Measurements from ENCODE around the gene TMIE. TPM values are rescaled to one million over a fixed set of nuclear protein-coding genes. Genes with fewer than 3 reads are reported as not detected.

Gene TMIE
- total RNA-seq, 1 experiment from 2014 or later = not detected

GRCh38 chr3:46690798-46691197 is 10.4 kb upstream of the TMIE start:
- Histone ChIP-seq H3K4me1 (peaks cover 9% of the 10 kb centered on the region; the same call in 1 of the 2 replicates), H3K4me3 (ENCODE audit: low read depth, low read length) (no peak overlapping the region), H3K27me3 (replicated peaks; ENCODE audit: control insufficient read depth, insufficient read depth, low read length) (no peaks in the 10 kb centered on the region), H3K9me3 (no peaks in the 10 kb centered on the region), H3K36me3 (ENCODE audit: control insufficient read depth, insufficient read depth, low read length) (no peaks in the 10 kb centered on the region)
- BruUV-seq (replicated peaks) = no TSS peak
- Mint-ChIP-seq H3K36me3 (ENCODE audit: insufficient read depth, unreplicated experiment) (peaks cover 9% of the 10 kb centered on the region), H3K27ac (ENCODE audit: unreplicated experiment) (no peak overlapping the region), H3K27me3 (ENCODE audit: insufficient read depth, unreplicated experiment) (no peaks in the 10 kb centered on the region), H3K9me3 (ENCODE audit: unreplicated experiment) (no peaks in the 10 kb centered on the region), H3K4me1 (ENCODE audit: low read depth, unreplicated experiment) (peaks cover 16% of the 10 kb centered on the region), H3K4me3 (ENCODE audit: unreplicated experiment) (no peak overlapping the region)
- DNase-seq = no peak
- ChIA-PET CTCF (no interaction called here), POLR2A (no interaction called here)
- no peak for TF ChIP-seq CTCF (IDR thresholded peaks at IDR 0.05; ENCODE audit: insufficient read depth in 1 of 2, low read depth in 1 of 2, low read length in 1 of 2, severe bottlenecking in 1 of 2, unreplicated experiment in 1 of 2)
- intact Hi-C loops (cut with micrococcal nuclease; ENCODE audit: unreplicated experiment) = loop anchor here (10.0 kb wide), 1 partner anchor 106 kb away; no protein-coding TSS in a partner anchor

DNA sequence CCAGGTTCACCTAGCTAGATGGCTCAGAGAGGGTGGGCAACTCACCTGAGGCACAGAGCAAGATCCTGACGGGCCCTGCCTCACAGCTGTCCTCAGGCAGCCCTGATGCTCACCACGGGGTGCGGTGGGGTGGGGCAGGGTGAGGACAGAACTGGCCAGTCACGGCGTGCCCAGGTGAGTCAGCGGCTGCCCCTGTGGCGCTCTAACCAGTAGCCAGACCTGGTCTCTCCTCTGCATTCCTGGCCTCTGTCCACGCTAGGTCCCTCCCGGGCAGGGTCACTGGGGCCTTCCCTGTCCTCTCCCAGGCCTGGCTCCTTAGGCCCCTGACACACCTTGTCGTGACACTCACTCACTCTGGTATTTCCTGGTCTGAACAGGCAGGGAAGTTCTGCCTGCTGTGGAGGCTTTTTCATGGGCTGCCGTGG is 8.6 kb upstream of the TMIE start:
- H3K9me3 Mint-ChIP-seq (ENCODE audit: unreplicated experiment) = no peaks in the 10 kb centered on the region
- Histone ChIP-seq H3K27me3 (replicated peaks; ENCODE audit: control insufficient read depth, insufficient read depth, low read length) (no peaks in the 10 kb centered on the region), H3K9me3 (no peaks in the 10 kb centered on the region), H3K4me1 (peaks cover 9% of the 10 kb centered on the region; the same call in 1 of the 2 replicates), H3K4me3 (ENCODE audit: low read depth, low read length) (peak overlapping the region; percentile 44), H3K36me3 (ENCODE audit: control insufficient read depth, insufficient read depth, low read length) (no peaks in the 10 kb centered on the region)
- peaks cover 9% of the 10 kb centered on the region for H3K36me3 Mint-ChIP-seq (ENCODE audit: insufficient read depth, unreplicated experiment)
- DNase-seq = peak; percentile 72 to 85
- ChIA-PET POLR2A (interaction anchor here (0.6 kb wide), 1 partner anchor 155 kb away, joined by 3 read pairs; no protein-coding TSS in a partner anchor), CTCF (interaction anchor here (0.6 to 1.3 kb wide), 4 partner anchors 168 to 1133 kb away, joined by 3 to 7 read pairs (median 4); no protein-coding TSS in a partner anchor)
- H3K27me3 Mint-ChIP-seq (ENCODE audit: insufficient read depth, unreplicated experiment) = no peaks in the 10 kb centered on the region
- no TSS peak for BruUV-seq (replicated peaks)
- H3K4me3 Mint-ChIP-seq (ENCODE audit: unreplicated experiment) = peak overlapping the region; percentile 98
- H3K4me1 Mint-ChIP-seq (ENCODE audit: low read depth, unreplicated experiment) = peaks cover 16% of the 10 kb centered on the region
- H3K27ac Mint-ChIP-seq (ENCODE audit: unreplicated experiment) = peak overlapping the region; percentile 94
- intact Hi-C loops (cut with micrococcal nuclease; ENCODE audit: unreplicated experiment) = loop anchor here (10.0 kb wide), 1 partner anchor 108 kb away; no protein-coding TSS in a partner anchor
- TF ChIP-seq CTCF (IDR thresholded peaks at IDR 0.05; ENCODE audit: insufficient read depth in 1 of 2, low read depth in 1 of 2, low read length in 1 of 2, severe bottlenecking in 1 of 2, unreplicated experiment in 1 of 2) = no peak

DNA sequence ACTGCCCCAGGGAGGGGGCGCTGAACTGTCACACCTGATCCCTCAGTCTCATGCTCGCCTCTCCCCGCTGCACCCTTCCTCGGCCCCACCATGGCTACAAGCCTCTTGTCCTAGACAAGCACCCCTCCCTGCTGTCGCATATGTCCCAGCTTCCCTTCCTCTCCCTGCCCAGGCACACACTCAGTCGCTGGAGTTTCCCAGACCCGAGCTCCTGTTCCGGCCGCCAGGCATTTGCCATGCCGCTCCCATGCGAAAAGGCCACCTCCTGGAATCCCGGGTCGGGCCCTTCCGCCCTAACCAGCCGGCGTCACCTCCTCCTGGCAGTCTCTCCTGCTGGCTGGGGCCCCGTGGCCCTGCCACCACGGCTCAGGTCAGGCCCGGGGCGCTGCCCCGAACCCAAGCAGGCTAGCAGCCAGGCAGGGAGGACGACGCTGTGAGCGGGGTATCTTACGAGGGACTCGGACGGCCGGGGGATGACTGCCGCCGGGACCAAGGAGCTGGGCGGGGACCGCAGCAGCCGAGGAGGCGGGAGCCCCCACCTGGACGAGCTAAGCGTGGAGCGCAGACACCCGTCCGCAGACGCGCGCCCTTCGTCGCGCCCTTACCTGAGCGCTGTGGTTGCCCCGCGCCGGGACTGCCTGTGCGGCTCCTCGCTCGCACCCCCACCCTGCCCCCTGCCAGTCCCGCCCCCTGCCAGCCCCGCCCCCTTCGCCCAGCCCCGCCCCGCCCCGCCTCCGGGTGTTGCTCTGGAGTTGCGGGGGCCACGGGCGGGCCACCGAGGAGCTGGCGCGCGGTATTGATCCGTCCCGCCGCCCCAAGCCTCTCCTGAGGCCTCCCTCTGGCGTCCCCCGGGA is 7.9 kb upstream of the TMIE start, which contains the start of gene ALS2CL:
Gene ALS2CL, minus strand, starts transcription at position 642 of the 854 bp plus-strand sequence. CDS start 4,239 bp downstream, outside the sequence.
- no peaks in the 10 kb centered on the region for H3K27me3 Mint-ChIP-seq (ENCODE audit: insufficient read depth, unreplicated experiment)
- peaks cover 16% of the 10 kb centered on the region for H3K4me1 Mint-ChIP-seq (ENCODE audit: low read depth, unreplicated experiment)
- no TSS peak for BruUV-seq (replicated peaks)
- H3K9me3 Mint-ChIP-seq (ENCODE audit: unreplicated experiment) = no peaks in the 10 kb centered on the region
- peak within 1 kb of the TSS; percentile 98 for H3K4me3 Mint-ChIP-seq (ENCODE audit: unreplicated experiment)
- intact Hi-C loops (cut with micrococcal nuclease; ENCODE audit: unreplicated experiment) = loop anchor here (10.0 kb wide), 1 partner anchor 108 kb away; no protein-coding TSS in a partner anchor
- CTCF ChIA-PET = interaction anchor here (0.6 to 1.3 kb wide), 6 partner anchors 28 to 284 kb away, joined by 3 to 7 read pairs (median 4); no protein-coding TSS in a partner anchor
- H3K9me3 ChIP-seq = no peaks in the 10 kb centered on the region
- POLR2A ChIA-PET = interaction anchor here (0.5 to 0.6 kb wide), 2 partner anchors 154 to 782 kb away, joined by 3 read pairs; no protein-coding TSS in a partner anchor
- no peaks in the 10 kb centered on the region for H3K27me3 ChIP-seq (replicated peaks; ENCODE audit: control insufficient read depth, insufficient read depth, low read length)
- H3K36me3 ChIP-seq (ENCODE audit: control insufficient read depth, insufficient read depth, low read length) = no peaks in the 10 kb centered on the region
- H3K36me3 Mint-ChIP-seq (ENCODE audit: insufficient read depth, unreplicated experiment) = peaks cover 9% of the 10 kb centered on the region
- H3K4me3 ChIP-seq (ENCODE audit: low read depth, low read length) = peak within 1 kb of the TSS; percentile 44
- TF ChIP-seq CTCF (IDR thresholded peaks at IDR 0.05; ENCODE audit: insufficient read depth in 1 of 2, low read depth in 1 of 2, low read length in 1 of 2, severe bottlenecking in 1 of 2, unreplicated experiment in 1 of 2) = peak in 1 of 2 experiments; percentile 22
- DNase-seq = peak; percentile 64 to 72
- H3K27ac Mint-ChIP-seq (ENCODE audit: unreplicated experiment) = peak within 1 kb of the TSS; percentile 94
- H3K4me1 ChIP-seq = peaks cover 9% of the 10 kb centered on the region; the same call in 1 of the 2 replicates

Data from Caco-2 (cell line).